WERI-Rb-1 (cell line): Measurements from ENCODE around the gene NCEH1.

Experiments
- DNase-seq: peaks from one replicate; pipeline ENCODE4 v3.0.0-alpha.2; 2020
- H3K27ac ChIP-seq: fragments of 250-450 bp; sonication (Bioruptor Pico); 2 replicates; pipeline ENCODE4 v1.5.1; 2020; ENCODE audit warnings: mild to moderate bottlenecking, moderate library complexity
- H3K27me3 ChIP-seq: fragments of 250-450 bp; sonication (Bioruptor Pico); 2 replicates; pipeline ENCODE4 v1.5.1; 2021; ENCODE audit warnings: mild to moderate bottlenecking, low read depth, moderate library complexity; ENCODE audit not compliant: insufficient read depth, severe bottlenecking
- H3K36me3 ChIP-seq: fragments of 250-450 bp; sonication (Bioruptor Pico); 2 replicates; pipeline ENCODE4 v1.5.1; 2020; ENCODE audit warnings: mild to moderate bottlenecking, moderate library complexity
- H3K4me3 ChIP-seq: 2 replicates; pipeline ENCODE4 v1.5.1; 2011; ENCODE audit warnings: low read depth, mild to moderate bottlenecking, control low read depth, low read length
- H3K9me3 ChIP-seq: fragments of 250-450 bp; sonication (Bioruptor Pico); 2 replicates; pipeline ENCODE4 v1.5.1; 2021; ENCODE audit warnings: mild to moderate bottlenecking, moderate library complexity; ENCODE audit not compliant: severe bottlenecking
- TF ChIP-seq, protein P1 (sequence below): IDR thresholded peaks from 2 replicates; pipeline ENCODE4 v1.5.1; 2011; ENCODE audit warnings: low read depth, mild to moderate bottlenecking, control low read depth, inconsistent platforms, low read length

Gene NCEH1

DNA sequence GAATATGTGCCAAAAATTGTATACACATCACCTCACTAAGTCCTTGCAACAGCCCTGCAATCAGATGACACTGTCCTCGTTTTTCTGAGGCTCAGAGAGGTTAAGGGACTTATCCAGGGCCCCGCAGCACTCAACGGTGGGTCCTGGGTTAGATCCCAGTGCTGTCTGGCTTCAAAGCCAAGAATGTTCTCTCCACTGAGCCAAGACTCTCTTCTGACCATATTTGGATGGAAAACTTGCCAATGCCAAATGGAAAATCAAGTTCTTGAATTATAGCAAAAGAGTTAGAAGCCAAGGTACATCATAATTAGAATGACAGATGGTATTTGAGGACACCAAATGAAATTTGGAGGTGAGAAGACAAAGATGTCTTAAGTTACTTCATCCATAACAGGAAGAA, 75.9 kb downstream of the NCEH1 start:
- Histone ChIP-seq H3K27me3 (no peaks in the 10 kb centered on the region), H3K27ac (no peak overlapping the region), H3K9me3 (no peaks in the 10 kb centered on the region), H3K36me3 (no peaks in the 10 kb centered on the region), H3K4me3 (no peak overlapping the region)
- TF ChIP-seq, protein P1, sequence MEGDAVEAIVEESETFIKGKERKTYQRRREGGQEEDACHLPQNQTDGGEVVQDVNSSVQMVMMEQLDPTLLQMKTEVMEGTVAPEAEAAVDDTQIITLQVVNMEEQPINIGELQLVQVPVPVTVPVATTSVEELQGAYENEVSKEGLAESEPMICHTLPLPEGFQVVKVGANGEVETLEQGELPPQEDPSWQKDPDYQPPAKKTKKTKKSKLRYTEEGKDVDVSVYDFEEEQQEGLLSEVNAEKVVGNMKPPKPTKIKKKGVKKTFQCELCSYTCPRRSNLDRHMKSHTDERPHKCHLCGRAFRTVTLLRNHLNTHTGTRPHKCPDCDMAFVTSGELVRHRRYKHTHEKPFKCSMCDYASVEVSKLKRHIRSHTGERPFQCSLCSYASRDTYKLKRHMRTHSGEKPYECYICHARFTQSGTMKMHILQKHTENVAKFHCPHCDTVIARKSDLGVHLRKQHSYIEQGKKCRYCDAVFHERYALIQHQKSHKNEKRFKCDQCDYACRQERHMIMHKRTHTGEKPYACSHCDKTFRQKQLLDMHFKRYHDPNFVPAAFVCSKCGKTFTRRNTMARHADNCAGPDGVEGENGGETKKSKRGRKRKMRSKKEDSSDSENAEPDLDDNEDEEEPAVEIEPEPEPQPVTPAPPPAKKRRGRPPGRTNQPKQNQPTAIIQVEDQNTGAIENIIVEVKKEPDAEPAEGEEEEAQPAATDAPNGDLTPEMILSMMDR = no peak
- no peak for DNase-seq

DNA sequence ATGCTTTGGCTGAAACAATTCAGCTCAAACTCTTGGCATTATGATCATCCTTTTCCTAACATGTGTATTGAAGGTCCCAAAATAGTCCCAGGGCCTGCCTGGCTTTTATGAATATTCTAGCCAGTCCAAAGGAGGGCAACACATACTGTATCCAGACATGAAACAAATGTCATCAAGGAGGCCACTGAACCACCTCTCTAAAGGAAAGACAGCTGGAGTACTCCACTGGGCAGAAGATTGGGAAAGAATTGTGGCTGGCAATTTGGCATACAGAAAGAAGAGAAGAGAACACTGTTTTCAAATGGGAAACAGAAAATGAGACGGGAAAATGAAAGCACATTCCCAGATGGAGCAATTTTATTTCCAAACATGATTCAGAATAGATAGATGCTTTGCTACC, 80.6 kb downstream of the NCEH1 start:
- DNase-seq = no peak
- H3K27me3 ChIP-seq = no peaks in the 10 kb centered on the region
- TF ChIP-seq, protein P1 = no peak
- no peaks in the 10 kb centered on the region for H3K36me3 ChIP-seq
- no peak overlapping the region for H3K4me3 ChIP-seq
- H3K9me3 ChIP-seq = no peaks in the 10 kb centered on the region
- no peak overlapping the region for H3K27ac ChIP-seq

DNA sequence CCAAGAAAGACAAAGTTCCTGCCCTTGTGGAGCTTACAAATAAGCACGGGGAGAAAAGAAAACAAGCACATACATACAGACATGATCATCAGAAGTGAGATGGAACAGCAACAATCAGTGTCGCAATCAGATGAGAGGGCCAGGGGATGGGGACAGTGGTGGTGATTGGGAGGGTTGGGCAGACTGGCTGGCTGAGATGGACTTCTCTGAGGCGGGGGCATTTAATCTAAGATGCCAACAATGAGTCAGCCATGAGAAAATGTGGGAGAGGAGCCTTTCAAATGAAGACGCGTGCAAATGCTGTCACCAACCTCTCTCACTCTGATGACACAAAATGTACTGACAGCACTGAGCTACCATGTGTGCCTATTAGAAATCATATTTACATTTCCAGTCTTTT, 81.4 kb downstream of the NCEH1 start:
- H3K27me3 ChIP-seq = no peaks in the 10 kb centered on the region
- no peaks in the 10 kb centered on the region for H3K36me3 ChIP-seq
- no peak overlapping the region for H3K4me3 ChIP-seq
- TF ChIP-seq, protein P1 = no peak
- no peak for DNase-seq
- H3K9me3 ChIP-seq = no peaks in the 10 kb centered on the region
- no peak overlapping the region for H3K27ac ChIP-seq

DNA sequence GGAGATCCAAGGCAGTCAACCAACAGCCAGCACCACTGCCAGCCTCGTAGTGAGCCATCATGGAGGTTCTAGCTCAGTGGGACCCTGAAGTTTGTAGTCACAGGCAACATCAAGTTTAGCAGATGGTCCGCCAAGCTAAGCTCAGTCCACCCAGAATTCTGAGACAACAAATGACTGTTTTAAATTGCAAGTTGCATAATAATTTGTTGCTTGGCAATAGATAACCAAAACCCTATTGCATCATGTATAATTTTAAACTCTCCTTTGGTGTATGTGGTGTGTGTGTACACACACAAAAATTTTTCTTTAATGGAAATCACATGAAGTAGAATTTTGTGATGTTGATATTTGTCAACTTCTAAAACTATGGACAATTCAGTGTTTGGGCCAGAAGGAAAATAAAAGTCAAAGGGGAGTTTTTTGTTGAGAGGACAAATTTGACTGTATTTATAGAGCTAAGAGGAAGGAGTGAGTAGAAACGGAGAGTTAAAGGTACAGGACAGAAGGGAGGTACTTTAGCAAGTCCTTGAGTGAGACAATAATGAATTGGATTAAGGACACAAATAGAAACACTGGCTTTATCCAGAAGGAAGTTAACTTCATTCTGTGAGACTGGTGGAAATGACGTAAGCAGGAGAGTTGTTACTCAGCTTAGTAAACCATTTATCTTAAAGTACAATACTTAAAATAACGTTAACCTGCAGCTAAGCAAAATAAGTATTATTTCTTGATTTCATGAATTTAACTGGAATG, 83.6 kb downstream of the NCEH1 start:
- DNase-seq = no peak
- Histone ChIP-seq H3K36me3 (no peaks in the 10 kb centered on the region), H3K27ac (no peak overlapping the region), H3K9me3 (no peaks in the 10 kb centered on the region), H3K27me3 (no peaks in the 10 kb centered on the region), H3K4me3 (no peak overlapping the region)
- TF ChIP-seq, protein P1 = no peak

DNA sequence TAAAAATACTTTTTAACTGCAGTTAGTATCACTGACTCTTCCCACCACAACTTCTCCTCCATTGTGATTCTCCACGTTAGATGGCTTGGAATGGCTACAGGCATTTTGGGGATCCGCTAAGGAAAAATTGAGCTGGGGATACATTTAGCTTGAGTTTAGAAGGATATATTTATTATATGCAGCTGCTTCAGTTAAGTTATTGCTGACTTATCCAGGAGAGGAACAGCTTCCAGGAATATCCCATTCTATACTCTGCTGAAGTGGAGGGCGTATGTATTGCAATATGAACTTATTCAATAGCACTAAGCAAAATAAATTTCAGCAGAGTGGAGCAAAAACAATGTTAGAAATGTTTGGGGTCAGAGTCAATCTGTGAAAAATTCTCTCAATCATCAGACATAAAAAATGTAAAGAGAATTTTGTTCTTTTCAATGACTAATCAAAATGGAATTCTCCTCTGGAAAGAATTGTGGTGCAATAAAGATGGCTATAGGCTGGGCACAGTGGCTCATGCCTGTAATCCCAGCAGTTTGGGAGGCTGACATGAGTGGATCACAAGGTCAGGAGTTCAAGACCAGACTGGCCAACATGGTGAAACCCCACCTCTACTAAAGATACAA, 84.7 kb downstream of the NCEH1 start:
- TF ChIP-seq, protein P1 = no peak
- no peak for DNase-seq
- Histone ChIP-seq H3K9me3 (no peaks in the 10 kb centered on the region), H3K27me3 (no peaks in the 10 kb centered on the region), H3K4me3 (no peak overlapping the region), H3K36me3 (no peaks in the 10 kb centered on the region), H3K27ac (no peak overlapping the region)
